SJSA1 (cell line): ENCODE measurements around the gene KLHL30. TPM values are rescaled to one million over a fixed set of nuclear protein-coding genes. Genes with fewer than 3 reads are reported as not detected.
"Not testable (repeated sequence)": the region's sequence is repeated elsewhere in the genome, so short reads cannot be mapped to it uniquely, and the experiment has no call there.

Experiments
- DNase-seq, 2 experiments: peaks; one replicate each; pipeline ENCODE4 v3.0.0-alpha.2; 2015 to 2020; ENCODE audit warnings: low spot score in 2 of 2, low read depth in 1 of 2
- H3K27ac ChIP-seq: fragments of 250-450 bp; sonication (Bioruptor Pico); 2 replicates; pipeline ENCODE4 v1.5.1; 2020; ENCODE audit warnings: mild to moderate bottlenecking, moderate library complexity
- H3K27me3 ChIP-seq: fragments of 250-450 bp; sonication (Bioruptor Pico); replicated peaks from 2 replicates; pipeline ENCODE4 v1.5.1; 2020; ENCODE audit warnings: mild to moderate bottlenecking, moderate library complexity
- H3K36me3 ChIP-seq: fragments of 250-450 bp; sonication (Bioruptor Pico); 2 replicates; pipeline ENCODE4 v1.5.1; 2020; ENCODE audit warnings: mild to moderate bottlenecking
- H3K4me1 ChIP-seq: fragments of 250-450 bp; sonication (Bioruptor Pico); replicated peaks from 2 replicates; pipeline ENCODE4 v1.6.1; 2021; ENCODE audit warnings: mild to moderate bottlenecking
- H3K4me3 ChIP-seq: fragments of 250-450 bp; sonication (Bioruptor Pico); 2 replicates; pipeline ENCODE4 v1.5.1; 2020; ENCODE audit warnings: mild to moderate bottlenecking
- H3K9me3 ChIP-seq: fragments of 250-450 bp; sonication (Bioruptor Pico); replicated peaks from 2 replicates; pipeline ENCODE4 v1.5.1; 2020; ENCODE audit warnings: mild to moderate bottlenecking
- total RNA-seq: library from RNA; depleted of rRNA; stranded (reverse); fragments of >200 nt; shearing (Covaris generic); gene quantifications from 2 replicates; pipeline ENCODE4 v1.2.3, GENCODE V29; 2014

Gene KLHL30
- total RNA-seq, 1 experiment from 2014 or later: 1.5 TPM

- DNase-seq: no peak
These were observed 30.0 kb downstream of the KLHL30 start for GRCh38 chr2:238168196-238169047.

GRCh38 chr2:238169048-238169707 is 30.7 kb downstream of the KLHL30 start:
- no peak overlapping the region for H3K4me3 ChIP-seq
- no peaks in the 10 kb centered on the region for H3K27me3 ChIP-seq
- peak overlapping the region; percentile 89 for H3K27ac ChIP-seq
- H3K4me1 ChIP-seq: peaks cover 45% of the 10 kb centered on the region
- peak; percentile 81 to 82 for DNase-seq
- H3K9me3 ChIP-seq: no peaks in the 10 kb centered on the region
- H3K36me3 ChIP-seq: peaks cover 64% of the 10 kb centered on the region

More at GRCh38 chr2:238168196-238169047, 30.0 kb downstream of the KLHL30 start:
- H3K9me3 ChIP-seq: no peaks in the 10 kb centered on the region
- H3K27me3 ChIP-seq: no peaks in the 10 kb centered on the region
- H3K27ac ChIP-seq: peak overlapping the region; percentile 89
- H3K4me3 ChIP-seq: no peak overlapping the region
- H3K4me1 ChIP-seq: peaks cover 49% of the 10 kb centered on the region
- peaks cover 57% of the 10 kb centered on the region for H3K36me3 ChIP-seq

- Histone ChIP-seq H3K27ac (peak overlapping the region; percentile 89), H3K4me3 (no peak overlapping the region), H3K9me3 (no peaks in the 10 kb centered on the region), H3K36me3 (peaks cover 70% of the 10 kb centered on the region), H3K27me3 (no peaks in the 10 kb centered on the region), H3K4me1 (peaks cover 45% of the 10 kb centered on the region)
- peak; percentile 66 to 74 for DNase-seq
These were observed 31.3 kb downstream of the KLHL30 start for GRCh38 chr2:238169708-238170251.

GRCh38 chr2:238170386-238171071 is 32.1 kb downstream of the KLHL30 start:
- H3K36me3 ChIP-seq: peaks cover 78% of the 10 kb centered on the region

GRCh38 chr2:238171072-238171431 is 32.6 kb downstream of the KLHL30 start:
- Histone ChIP-seq H3K36me3 (peaks cover 80% of the 10 kb centered on the region), H3K27ac (peak overlapping the region; percentile 89), H3K4me1 (peaks cover 45% of the 10 kb centered on the region)
- H3K4me3 ChIP-seq, DNase-seq, H3K27me3 ChIP-seq, H3K9me3 ChIP-seq: not testable (repeated sequence)

More at GRCh38 chr2:238170386-238171071, 32.1 kb downstream of the KLHL30 start:
- Histone ChIP-seq H3K27me3 (no peaks in the 10 kb centered on the region), H3K27ac (peak overlapping the region; percentile 89), H3K4me1 (peaks cover 45% of the 10 kb centered on the region), H3K9me3 (no peaks in the 10 kb centered on the region), H3K4me3 (no peak overlapping the region)
- peak in 1 of 2 experiments; percentile 44 for DNase-seq

- no peak overlapping the region for H3K27ac ChIP-seq
These were observed 33.2 kb downstream of the KLHL30 start for GRCh38 chr2:238171575-238172187.

GRCh38 chr2:238172439-238172838 is 34.0 kb downstream of the KLHL30 start:
- Histone ChIP-seq H3K4me3 (no peak overlapping the region), H3K27me3 (no peaks in the 10 kb centered on the region), H3K9me3 (no peaks in the 10 kb centered on the region), H3K36me3 (peaks cover 90% of the 10 kb centered on the region), H3K27ac (no peak overlapping the region), H3K4me1 (peaks cover 45% of the 10 kb centered on the region)
- DNase-seq: no peak

More at GRCh38 chr2:238171575-238172187, 33.2 kb downstream of the KLHL30 start:
- peaks cover 45% of the 10 kb centered on the region for H3K4me1 ChIP-seq
- H3K9me3 ChIP-seq: no peaks in the 10 kb centered on the region
- H3K27me3 ChIP-seq: no peaks in the 10 kb centered on the region
- DNase-seq: no peak
- no peak overlapping the region for H3K4me3 ChIP-seq
- peaks cover 85% of the 10 kb centered on the region for H3K36me3 ChIP-seq

GRCh38 chr2:238173692-238174091 is 35.2 kb downstream of the KLHL30 start:
- peaks cover 90% of the 10 kb centered on the region for H3K36me3 ChIP-seq
- H3K27me3 ChIP-seq: no peaks in the 10 kb centered on the region
- no peaks in the 10 kb centered on the region for H3K9me3 ChIP-seq
- H3K4me3 ChIP-seq: no peak overlapping the region
- no peak overlapping the region for H3K27ac ChIP-seq
- DNase-seq: no peak
- peaks cover 33% of the 10 kb centered on the region for H3K4me1 ChIP-seq

GRCh38 chr2:238174291-238174690 is 35.8 kb downstream of the KLHL30 start:
- Histone ChIP-seq H3K27me3 (no peaks in the 10 kb centered on the region), H3K4me1 (peaks cover 27% of the 10 kb centered on the region), H3K27ac (no peak overlapping the region), H3K9me3 (no peaks in the 10 kb centered on the region), H3K4me3 (no peak overlapping the region), H3K36me3 (peaks cover 91% of the 10 kb centered on the region)
- DNase-seq: no peak

GRCh38 chr2:238174701-238175100 is 36.2 kb downstream of the KLHL30 start:
- Histone ChIP-seq H3K36me3 (peaks cover 95% of the 10 kb centered on the region), H3K27ac (no peak overlapping the region), H3K9me3 (no peaks in the 10 kb centered on the region), H3K4me1 (peaks cover 23% of the 10 kb centered on the region), H3K27me3 (no peaks in the 10 kb centered on the region), H3K4me3 (no peak overlapping the region)
- no peak for DNase-seq

- Histone ChIP-seq H3K36me3 (peaks cover 96% of the 10 kb centered on the region), H3K4me1 (peaks cover 5% of the 10 kb centered on the region; the same call in 1 of the 2 replicates), H3K27ac (no peak overlapping the region), H3K9me3 (no peaks in the 10 kb centered on the region), H3K4me3 (no peak overlapping the region), H3K27me3 (no peaks in the 10 kb centered on the region)
- no peak for DNase-seq
These were observed 38.1 kb downstream of the KLHL30 start for GRCh38 chr2:238176613-238177012.

- peaks cover 31% of the 10 kb centered on the region for H3K4me1 ChIP-seq
- no peaks in the 10 kb centered on the region for H3K9me3 ChIP-seq
- H3K4me3 ChIP-seq: no peak overlapping the region
- H3K27ac ChIP-seq: no peak overlapping the region
- H3K27me3 ChIP-seq: no peaks in the 10 kb centered on the region
- peaks cover 90% of the 10 kb centered on the region for H3K36me3 ChIP-seq
- no peak for DNase-seq
These were observed 42.1 kb downstream of the KLHL30 start for GRCh38 chr2:238180554-238180953.

GRCh38 chr2:238182362-238182761 is 43.9 kb downstream of the KLHL30 start:
- H3K9me3 ChIP-seq: no peaks in the 10 kb centered on the region
- peaks cover 31% of the 10 kb centered on the region for H3K4me1 ChIP-seq
- H3K27ac ChIP-seq: peak overlapping the region; percentile 9; the same call in 1 of the 2 replicates
- H3K4me3 ChIP-seq: no peak overlapping the region
- no peak for DNase-seq
- H3K36me3 ChIP-seq: peaks cover 92% of the 10 kb centered on the region
- no peaks in the 10 kb centered on the region for H3K27me3 ChIP-seq
